ENCODE data around the gene SPATA22.

- TF ChIP-seq CTCF (optimal IDR thresholded peaks at IDR 0.05 in 1 of 3, IDR thresholded peaks at IDR 0.05 in 1 of 3, conservative IDR thresholded peaks at IDR 0.05 in 1 of 3; ENCODE audit: extremely low read depth in 1 of 3, insufficient read depth in 2 of 3, low read length in 3 of 3) (no peak), EZH2 (IDR thresholded peaks at IDR 0.05; ENCODE audit: low read length) (no peak)
Measured at GRCh38 chr17:3474212-3474611, 2.6 kb upstream of the SPATA22 start.

All from keratinocyte (primary cell).